NCI-H345 (cell line): ENCODE results near the gene GTF2H1.
"Not testable (repeated sequence)": the region's sequence is repeated elsewhere in the genome, so short reads cannot be mapped to it uniquely, and the experiment has no call there.

Experiments used
- DNase-seq: peaks from one replicate; lab custom pipeline; 2025; lab: John Stamatoyannopoulos, UW

Gene GTF2H1

DNA sequence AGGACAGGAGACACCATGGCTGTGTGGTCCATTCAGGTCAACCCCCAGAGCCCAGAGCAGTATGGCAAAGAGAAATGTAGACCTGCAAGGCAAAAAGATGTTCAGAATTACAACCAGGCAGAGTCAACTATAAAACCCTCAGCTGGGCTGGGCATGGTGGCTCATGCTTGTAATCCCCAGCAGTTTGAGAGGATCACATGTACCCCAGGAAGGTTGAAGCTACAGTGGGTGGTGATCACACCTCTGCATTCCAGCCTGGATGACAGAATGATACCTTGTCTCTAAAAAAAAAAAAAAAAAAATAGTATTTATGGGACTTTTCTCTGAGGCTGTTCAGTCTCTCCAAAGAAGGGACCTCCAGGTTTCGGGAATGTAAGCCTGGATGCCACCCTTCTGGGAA, 53.6 kb downstream of the GTF2H1 start:
- DNase-seq = no peak

DNA sequence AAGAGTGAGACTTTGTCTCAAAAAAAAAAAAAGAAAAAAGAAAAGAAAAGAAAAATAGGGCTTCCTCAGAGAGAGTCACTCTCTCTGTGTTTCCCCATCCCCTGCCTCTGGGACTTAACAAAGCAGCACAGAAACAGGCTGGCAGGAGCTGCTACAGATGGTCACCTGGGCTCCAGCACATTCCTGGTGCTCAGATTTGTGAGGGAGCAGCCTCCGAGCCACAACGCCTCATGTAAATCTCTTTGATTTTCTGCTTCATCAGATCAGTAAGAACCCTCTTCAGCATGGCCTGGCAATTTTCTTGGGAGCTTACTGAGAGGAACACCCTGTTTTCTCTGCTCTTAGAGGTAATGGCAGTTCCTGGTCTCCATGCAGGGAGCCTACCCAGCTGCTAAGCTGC, 56.8 kb downstream of the GTF2H1 start:
- no peak for DNase-seq

DNA sequence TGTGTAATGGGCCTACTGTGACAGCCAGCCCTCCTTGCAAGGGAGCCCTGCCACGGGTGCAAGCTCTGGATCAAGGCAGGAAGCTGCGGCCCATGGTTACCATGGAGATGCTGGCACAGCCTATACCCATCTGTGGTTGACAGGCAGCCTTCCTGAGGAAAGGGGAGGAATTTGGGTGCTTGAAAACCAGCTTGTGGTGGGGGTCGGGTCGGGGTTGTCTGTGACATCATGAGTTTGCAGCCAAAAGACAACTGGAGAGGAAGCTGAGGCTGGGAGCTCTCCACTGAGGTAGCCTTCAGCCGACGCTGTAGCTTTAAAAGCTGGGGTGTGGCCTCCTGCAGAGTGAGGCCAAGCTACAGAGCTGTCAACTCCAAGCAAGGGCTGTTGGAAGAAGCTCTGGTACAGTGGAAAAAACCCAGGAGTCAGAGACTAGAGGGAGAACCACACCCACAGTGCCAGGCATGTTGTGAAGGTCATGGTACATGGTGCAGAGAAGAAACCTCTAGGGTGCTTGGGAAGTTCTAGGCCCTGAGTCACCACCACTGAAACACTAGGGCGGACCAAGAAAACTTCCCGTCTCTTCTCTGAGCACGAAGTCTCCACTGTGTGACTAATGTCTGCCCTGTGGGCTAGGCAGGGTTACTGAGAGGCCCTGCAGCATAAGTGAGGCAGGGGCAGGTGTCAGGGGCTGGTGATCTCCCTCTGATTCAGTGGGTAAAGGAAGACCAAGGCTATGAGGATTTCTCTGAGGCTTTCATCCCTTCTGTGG, 61.2 kb downstream of the GTF2H1 start:
- DNase-seq = no peak

DNA sequence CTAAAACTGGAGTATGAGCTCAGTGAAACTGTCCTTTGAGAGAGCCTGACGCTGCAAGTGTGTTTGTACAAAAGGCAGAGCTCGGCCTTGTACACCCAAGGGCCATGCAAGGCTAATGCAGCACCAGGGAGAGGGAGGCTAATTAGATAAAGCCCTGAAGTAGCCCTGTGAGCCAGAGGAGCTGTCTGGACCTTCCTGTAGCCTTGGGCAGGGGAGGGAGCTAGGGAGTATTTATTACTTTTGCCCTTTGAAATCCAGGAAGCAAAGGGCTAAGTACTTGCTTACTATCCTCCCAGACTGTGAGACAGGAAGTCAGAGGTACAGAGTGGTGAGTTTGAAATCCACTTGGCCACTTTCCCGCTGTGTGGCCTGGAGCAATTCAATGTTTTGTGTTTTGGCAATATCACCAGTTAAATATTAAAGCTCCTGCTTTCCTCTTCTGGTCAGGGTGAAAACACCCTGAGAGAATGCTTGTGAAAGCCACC, 61.8 kb downstream of the GTF2H1 start:
- no peak for DNase-seq

DNA sequence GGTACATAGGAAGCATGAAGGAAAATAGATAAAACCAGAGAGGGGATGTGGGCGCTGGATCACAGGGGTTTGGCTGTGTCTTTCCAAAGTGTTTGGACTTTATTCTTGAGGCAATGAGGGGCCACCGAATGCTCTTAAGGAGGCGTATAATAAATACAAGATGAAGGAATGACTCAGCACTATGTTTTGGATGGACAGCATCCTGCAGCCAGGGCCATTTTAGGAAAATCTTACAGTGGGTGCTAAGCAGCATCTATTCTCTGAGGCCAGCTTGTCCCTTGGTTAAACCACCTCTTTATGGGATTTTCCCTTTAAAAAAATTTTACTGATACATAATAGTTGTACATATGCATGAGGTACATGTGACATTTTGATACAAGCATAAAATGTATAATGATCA, 67.7 kb downstream of the GTF2H1 start:
- DNase-seq = no peak

DNA sequence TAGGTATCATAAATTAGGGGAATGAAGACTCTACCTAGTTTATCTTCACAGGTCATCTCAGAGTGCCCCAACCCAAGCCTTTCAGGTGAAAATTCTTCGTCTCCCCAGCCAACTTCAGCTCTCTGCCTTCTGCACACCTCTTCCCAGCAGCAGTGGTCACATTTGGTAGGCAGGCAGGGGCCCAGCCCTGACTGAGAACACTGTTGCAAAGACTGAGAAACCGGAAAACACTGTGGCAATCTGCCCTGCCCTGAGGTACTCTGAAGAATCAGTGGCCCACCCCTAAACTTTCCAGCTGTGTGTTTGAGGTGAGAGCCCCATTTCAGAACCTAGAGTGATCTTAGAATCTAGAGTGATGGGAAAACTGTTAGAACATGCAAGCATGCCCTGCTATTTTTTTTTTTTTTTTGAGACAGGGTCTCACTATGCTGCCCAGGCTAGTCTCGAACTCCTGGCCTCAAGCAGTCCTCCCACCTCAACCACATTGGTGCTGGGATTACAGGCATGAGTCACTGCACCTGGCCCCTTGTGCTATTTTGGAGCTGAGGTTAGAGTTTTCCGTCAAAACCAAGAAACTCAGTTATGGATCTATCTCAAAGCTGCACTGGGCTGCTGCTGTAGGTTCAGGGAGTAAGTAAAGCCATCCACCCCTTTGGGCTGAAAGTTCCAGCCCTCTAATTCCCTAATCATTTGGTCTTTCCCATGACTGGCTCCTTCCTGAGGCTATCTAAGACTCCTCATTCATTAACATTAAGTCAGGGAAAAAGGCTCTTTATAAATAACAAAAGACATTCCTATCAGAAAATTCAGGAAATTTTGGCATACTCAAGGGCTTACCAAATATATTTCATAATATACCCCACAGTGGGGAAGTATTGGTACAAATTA, 70.3 kb downstream of the GTF2H1 start:
- DNase-seq = no peak

DNA sequence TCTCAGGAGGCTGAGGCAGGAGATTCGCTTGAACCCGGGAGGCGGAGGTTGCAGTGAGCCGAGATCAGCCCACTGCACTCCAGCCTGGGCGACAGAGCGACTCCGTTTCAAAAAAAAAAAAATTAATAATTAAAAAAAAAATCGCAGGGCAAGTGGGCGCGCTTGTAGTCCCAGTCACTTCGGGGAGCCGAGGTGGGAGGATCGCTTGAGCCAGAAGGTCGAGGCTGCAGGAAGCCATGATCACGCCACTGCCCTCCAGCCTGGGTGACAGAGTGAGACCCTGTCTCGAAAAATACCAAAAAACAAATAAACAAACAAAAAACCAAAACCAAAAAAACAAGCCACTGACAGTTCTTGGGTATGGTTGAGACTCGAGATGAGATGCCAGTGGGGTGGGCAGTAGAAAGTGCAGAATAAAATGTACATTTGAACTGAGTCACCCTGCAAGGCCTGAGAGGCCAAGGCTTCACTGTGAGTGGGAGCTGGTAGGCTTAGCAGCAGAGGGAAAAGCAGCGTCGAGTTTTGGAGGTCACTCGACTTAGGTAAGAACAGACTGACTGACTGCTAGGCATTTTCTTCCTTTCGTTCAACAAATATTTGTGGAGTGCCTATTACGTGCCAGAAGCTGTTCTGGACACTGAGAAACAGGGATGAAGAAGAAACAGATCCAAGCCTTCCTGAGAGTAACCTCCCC, 71.4 kb downstream of the GTF2H1 start:
- DNase-seq = no peak

DNA sequence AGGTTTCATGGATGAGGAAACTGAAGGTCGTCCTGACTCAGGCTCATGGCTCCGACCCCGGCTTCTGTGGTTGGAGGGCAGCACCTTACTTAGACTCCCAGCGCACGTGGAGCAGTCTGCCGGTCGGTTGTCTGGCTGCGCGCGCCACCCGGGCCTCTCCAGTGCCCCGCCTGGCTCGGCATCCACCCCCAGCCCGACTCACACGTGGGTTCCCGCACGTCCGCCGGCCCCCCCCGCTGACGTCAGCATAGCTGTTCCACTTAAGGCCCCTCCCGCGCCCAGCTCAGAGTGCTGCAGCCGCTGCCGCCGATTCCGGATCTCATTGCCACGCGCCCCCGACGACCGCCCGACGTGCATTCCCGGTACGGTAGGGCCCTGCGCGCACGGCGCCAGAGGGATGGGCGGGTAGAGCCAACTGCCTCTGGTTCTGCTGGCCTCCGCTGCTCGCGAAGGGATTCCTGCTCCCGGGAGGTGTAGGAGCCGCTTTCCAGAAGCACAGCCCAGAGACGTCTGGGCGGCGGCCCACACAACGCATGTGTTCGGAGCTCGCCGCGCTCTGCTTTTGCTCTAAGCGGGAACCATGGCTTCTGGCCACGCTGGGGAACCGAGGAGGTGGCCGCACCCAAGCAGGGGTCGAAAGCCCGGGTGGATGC, 72.0 kb downstream of the GTF2H1 start, which contains the start of gene LDHA:
Gene LDHA (plus strand): TSS at position 289 of the 653 bp plus-strand sequence. CDS start 2,280 bp downstream, outside the sequence.
- DNase-seq = peak; percentile 97

DNA sequence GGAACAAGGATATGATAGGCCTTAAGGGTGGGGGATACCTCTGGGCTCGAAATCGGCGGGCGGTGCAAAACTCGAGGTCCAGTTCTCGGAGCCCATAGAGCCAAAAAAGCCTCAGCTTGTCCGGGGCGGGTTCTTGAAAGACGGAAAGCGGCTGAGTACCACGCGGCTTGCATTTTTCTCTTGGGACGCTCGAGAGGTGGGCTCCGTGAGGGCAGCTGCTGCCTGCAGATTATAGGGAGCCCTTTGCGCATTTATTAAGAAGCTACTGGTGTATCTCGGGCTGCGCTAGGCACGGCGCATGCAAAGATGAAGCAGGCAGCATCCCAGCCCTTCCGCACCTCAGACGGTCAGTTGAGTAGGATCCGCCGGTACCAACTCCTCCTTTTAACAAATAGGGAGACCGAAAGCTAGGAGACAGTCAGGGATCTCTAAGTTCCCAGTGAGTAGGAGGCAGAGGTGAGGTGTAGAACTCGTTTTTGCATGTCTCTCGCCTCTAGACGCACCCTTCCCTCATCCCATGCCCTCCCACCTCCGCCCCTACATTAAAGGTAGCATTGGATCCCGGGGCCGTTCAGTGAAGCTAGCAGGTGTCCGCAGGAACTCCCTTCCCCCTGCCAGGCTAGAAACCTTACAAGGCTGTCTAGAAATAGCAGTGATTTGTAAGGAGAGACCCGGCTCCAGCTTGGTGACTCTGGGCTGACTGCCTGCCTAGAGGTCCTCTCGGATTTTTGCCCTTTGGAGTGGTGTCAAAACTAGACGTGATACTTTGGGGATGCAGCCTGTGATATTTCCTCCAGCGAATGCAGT, 72.8 kb downstream of the GTF2H1 start:
- peak; percentile 56 for DNase-seq

DNA sequence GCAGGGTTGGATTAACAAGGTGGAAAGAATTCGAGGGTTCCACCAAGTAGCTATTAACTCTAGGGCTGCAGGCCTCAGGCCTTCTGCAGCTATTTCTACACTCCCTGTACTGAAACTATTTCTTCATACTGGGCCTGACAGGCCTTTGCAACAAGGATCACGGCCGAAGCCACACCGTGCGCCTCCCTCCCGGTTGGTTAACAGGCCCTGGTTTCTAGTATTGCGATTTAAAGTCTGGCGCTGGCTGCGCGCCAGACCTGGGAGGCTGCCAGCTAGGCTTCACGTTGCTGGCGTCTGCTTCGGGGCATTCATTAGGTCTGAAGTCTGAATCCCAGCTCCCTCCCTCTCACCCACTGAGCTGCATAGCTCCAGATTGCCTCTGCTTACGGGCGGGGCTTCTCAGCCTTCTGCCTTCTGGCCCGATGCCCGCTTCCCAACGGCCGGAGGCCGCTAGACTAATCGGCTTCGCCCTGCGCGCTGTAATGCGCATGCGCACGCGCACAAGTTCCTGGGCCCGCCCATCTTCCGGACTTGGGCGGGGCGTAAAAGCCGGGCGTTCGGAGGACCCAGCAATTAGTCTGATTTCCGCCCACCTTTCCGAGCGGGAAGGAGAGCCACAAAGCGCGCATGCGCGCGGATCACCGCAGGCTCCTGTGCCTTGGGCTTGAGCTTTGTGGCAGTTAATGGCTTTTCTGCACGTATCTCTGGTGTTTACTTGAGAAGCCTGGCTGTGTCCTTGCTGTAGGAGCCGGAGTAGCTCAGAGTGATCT, 73.6 kb downstream of the GTF2H1 start:
- DNase-seq = peak; percentile 98

DNA sequence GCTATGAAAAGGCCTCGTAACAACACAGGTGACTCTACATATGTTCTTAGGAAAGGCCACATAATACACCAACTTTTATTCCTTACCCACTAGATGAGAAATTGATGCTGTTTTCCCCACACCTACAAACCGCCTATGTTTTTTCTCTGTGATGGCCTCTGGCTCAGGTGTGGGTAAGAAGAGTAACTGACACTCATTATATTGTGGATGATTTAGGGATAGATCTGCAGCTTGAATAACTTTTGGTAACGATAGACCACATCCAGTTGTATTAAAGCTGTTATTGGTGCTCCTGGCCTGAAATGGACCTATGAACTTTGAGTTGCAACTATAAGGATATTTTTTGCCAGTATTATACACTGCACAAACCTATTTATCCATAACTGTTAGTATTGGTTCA, 75.6 kb downstream of the GTF2H1 start:
- no peak for DNase-seq

DNA sequence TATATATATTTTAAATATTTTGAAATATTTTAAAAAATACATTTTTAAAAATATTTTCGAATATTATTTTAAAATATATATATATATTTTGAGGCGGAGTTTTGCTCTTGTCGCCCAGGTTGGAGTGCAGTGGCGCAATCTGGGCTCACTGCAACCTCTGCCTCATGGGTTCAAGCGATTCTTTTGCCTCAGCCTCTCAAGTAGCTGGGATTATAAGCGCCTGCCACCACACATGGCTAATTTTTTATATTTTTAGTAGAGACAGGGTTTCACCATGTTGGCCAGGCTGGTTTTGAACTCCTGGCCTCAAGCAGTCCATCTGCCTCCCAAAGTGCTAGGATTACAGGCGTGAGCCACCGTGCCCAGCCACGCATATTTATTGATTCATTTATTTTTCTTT, 78.7 kb downstream of the GTF2H1 start:
- DNase-seq = not testable (repeated sequence)

DNA sequence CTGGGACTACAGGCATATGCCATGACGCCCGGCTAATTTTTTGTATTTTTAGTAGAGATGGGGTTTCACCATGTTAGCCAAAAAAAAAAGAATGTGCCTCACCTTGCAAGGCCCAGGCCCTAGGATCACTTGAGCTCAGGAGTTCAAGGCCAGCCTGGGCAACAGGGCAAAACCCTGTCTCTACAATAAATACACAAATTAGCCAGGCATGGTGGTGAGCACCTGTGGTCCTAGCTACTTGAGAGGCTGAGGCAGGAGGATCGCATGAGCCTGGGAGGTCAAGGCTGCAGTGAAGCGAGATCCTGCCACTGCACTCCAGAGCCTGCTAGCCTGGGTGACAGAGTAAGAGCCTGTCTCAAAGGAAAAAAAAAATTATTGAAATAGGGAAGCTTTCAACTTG, 81.7 kb downstream of the GTF2H1 start:
- no peak for DNase-seq

DNA sequence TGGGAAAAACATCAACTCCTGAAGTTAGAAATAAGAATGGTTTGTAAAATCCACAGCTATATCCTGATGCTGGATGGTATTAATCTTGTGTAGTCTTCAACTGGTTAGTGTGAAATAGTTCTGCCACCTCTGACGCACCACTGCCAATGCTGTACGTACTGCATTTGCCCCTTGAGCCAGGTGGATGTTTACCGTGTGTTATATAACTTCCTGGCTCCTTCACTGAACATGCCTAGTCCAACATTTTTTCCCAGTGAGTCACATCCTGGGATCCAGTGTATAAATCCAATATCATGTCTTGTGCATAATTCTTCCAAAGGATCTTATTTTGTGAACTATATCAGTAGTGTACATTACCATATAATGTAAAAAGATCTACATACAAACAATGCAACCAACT, 85.0 kb downstream of the GTF2H1 start:
- DNase-seq = not testable (repeated sequence)

DNA sequence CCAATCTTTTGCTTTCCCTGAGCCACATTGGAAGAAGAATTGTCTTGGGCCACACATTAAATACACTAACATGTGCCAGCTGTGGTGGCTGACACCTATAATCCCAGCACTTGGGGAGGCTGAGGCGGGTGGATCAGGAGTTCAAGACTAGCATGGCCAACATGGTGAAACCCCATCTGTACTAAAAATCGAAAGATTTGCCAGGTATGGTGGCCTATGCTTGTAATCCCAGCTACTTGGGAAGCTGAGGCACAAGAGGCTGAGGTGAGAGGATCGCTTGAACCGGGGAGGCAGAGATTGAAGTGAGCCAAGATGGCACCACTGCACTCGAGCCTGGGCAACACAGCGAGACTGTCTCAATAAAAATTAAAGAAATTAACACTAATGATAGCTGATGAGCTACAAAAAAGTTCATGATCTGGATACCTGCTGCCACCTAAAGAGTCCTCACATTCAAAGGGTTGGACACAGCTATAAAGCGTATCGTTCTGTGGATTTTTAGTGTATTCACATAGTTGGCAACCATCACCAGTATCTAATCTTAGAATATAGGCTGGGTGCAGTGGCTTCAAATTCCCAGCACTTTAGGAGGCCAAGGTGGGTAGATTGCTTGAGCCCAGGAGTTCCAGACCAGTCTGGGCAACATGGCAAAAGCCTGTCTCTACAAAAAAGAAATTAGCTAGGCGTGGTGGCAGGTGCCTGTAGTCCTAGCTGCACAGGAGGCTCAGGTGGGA, 86.4 kb downstream of the GTF2H1 start:
- DNase-seq = no peak

DNA sequence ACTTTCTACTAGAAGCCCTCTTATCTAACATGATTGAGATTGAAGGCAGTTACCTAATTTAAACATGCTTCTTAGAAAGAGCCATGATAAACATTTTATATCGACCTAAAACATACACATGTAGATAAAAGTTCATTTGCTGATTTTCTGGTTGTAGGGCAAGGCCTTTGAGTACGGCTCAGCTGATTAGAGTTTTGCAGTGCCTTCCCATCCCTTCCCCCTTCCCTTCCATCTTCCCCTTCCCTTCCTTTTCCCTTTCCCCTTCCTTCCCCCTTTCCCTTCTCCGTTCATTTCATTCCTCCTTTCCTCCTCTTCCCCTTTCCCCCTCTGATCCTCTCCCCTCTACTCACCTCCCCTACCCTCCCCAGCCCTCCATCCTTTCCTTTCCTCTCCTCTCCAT, 94.1 kb downstream of the GTF2H1 start:
- no peak for DNase-seq
